HFF-Myc (cell line): ENCODE measurements around the gene SLC38A5.

ENCODE experiments used
- DNase-seq: peaks from one replicate; pipeline ENCODE4 v3.0.0-alpha.2; 2011; ENCODE audit warnings: low read depth; ENCODE audit errors: extremely low read depth
- H3K4me3 ChIP-seq: replicated peaks from 2 replicates; pipeline ENCODE4 v1.5.1; 2011; ENCODE audit warnings: low read depth, mild to moderate bottlenecking, control low read depth, low read length
- TF ChIP-seq, protein P1 (sequence below): IDR thresholded peaks from 2 replicates; pipeline ENCODE4 v1.5.1; 2012; ENCODE audit warnings: mild to moderate bottlenecking, low read depth, low read length, control low read depth; ENCODE audit errors: missing control alignments

SLC38A5 gene

DNA sequence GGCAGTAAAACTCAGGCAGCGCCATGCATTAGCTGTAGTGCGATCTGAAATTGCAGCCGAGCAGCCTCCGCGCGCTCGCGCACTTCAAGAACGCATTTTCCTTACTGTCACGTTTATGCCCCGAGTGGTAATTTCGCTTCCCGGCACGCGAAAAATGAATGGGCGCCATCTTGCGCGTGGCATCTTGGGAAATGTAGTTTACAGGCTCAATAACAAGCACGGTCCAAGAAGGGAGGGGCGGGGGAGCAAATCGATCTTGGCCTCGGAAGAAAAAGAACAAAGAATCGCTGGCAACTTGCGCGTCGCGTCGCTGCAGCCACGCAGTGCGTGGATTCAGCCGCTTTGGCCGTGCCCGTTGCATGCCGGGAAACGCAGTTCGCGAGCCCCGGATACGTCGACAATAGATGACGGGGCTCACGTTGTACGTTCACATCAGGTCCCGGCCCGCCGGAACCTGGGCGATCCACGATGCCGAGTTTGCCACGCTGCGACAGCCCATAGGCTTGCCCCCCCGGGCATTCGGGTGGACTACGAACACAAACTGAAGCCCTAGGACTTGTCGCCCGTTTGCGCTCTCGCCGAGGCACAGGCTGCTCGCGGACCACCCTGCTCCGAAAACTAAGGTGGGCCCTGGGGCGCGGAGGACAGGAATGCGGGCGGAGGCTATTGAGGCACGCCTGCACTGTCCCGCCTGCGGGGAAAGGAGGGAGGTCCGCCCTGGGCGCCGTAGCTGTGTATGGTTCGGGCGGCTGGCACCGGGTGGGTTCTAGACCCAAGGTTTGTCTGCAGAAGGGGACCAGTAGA, 5.9 kb upstream of the SLC38A5 start, which contains the start of gene FTSJ1:
TSS of gene FTSJ1 (plus strand) at position 426 of the 804 bp plus-strand sequence. CDS start 1,849 bp downstream, outside the sequence.
- peak; percentile 65 for DNase-seq
- peak within 1 kb of the TSS; percentile 75 for H3K4me3 ChIP-seq
- TF ChIP-seq, protein P1, sequence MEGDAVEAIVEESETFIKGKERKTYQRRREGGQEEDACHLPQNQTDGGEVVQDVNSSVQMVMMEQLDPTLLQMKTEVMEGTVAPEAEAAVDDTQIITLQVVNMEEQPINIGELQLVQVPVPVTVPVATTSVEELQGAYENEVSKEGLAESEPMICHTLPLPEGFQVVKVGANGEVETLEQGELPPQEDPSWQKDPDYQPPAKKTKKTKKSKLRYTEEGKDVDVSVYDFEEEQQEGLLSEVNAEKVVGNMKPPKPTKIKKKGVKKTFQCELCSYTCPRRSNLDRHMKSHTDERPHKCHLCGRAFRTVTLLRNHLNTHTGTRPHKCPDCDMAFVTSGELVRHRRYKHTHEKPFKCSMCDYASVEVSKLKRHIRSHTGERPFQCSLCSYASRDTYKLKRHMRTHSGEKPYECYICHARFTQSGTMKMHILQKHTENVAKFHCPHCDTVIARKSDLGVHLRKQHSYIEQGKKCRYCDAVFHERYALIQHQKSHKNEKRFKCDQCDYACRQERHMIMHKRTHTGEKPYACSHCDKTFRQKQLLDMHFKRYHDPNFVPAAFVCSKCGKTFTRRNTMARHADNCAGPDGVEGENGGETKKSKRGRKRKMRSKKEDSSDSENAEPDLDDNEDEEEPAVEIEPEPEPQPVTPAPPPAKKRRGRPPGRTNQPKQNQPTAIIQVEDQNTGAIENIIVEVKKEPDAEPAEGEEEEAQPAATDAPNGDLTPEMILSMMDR, result no peak

- H3K4me3 ChIP-seq, result peak overlapping the region; percentile 75
- TF ChIP-seq, protein P1, result no peak
- no peak for DNase-seq
Observed at GRCh38 chrX:48475296-48475695, 5.2 kb upstream of the SLC38A5 start.

DNA sequence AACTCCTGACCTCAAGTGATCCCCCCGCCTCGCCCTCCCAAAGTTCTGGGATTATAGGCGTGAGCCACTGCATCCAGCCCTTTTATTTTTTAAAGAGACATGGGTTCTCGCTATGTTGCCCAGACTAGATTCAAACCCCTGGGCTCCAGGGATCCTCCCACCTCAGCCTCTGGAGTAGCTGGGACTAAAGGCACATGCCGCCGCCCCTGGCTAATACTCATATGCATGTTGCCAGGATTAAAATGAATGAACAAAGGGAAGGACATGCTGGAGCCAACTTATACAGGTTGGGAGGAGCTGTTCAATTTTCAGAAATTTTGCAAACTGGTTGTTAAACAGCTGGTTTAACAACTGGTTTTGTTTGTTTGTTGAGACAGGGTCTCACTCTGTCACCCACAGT, 4.5 kb upstream of the SLC38A5 start:
- no peak for DNase-seq
- TF ChIP-seq, protein P1, result no peak
- H3K4me3 ChIP-seq, result peak overlapping the region; percentile 75

DNA sequence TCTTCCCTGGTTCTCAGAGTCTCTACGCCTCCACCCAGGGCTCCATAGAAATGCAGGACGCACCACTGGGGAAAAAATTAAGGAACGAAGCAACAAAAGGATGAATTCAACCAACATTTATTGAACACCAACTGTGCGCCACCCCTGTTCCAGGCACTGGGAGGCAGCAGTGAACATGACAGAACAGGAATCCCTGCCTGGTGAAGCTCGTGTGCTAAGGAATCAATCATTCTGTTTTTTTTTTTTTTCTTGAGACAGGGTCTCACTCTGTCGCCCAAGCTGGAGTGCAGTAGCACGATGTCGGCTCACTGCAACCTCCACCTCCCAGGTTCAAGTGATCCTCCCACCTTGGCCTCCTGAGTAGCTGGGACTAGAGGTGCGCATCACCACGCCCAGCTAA, 4.1 kb upstream of the SLC38A5 start:
- DNase-seq, result no peak
- no peak overlapping the region for H3K4me3 ChIP-seq
- TF ChIP-seq, protein P1, result no peak

GRCh38 chrX:48473704-48473990, 3.6 kb upstream of the SLC38A5 start:
- no peak for DNase-seq
- TF ChIP-seq, protein P1, result no peak

GRCh38 chrX:48472851-48473703, 3.0 kb upstream of the SLC38A5 start:
- H3K4me3 ChIP-seq, result no peak overlapping the region
- TF ChIP-seq, protein P1, result no peak
- DNase-seq, result no peak

More at GRCh38 chrX:48473704-48473990, 3.6 kb upstream of the SLC38A5 start:
- H3K4me3 ChIP-seq, result no peak overlapping the region
